ENCODE measurements around the gene TMIGD3. TPM values are rescaled to one million over a fixed set of nuclear protein-coding genes. Genes with fewer than 3 reads are reported as not detected.

The TMIGD3 gene
- total RNA-seq, 1 experiment from 2014 or later: not detected

DNA sequence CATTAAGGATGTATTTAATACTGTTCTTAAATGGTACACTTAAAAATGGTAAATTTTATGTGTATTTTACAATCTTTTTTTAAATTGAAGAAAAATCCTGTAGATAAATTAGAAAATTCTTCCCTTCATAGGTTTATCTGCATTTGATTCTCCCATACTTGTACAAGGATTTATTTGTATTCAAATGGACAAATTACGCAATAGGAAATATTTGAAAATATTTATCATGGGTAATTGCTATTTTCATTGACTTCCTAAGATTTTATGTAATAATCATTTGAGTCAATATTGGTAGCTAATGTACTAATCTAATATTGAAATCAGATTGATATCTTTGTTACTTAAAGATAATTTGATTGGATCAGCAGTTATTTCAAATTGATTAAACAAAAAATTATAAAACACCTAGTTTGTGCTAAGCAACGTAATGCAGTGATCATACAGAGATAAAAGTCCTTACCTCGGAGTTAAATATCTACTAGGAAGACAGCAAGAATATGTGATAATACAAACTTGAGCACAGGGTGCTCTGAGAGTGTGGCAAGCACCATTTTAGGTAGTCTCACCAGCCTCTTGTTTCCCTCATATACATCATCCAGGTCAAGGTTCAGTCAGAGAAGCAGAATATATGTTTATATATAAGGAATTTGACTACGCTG is 40.9 kb downstream of the TMIGD3 start:
- H3K36me3 Mint-ChIP-seq: peaks cover 38% of the 10 kb centered on the region
- H3K9me3 Mint-ChIP-seq: no peaks in the 10 kb centered on the region
- CTCF ChIA-PET: interaction anchor here (0.6 kb wide), 1 partner anchor 297 kb away, joined by 3 read pairs; no protein-coding TSS in a partner anchor
- no peaks in the 10 kb centered on the region for H3K4me1 Mint-ChIP-seq
- TF ChIP-seq NFATC4 (CRISPR knock-in tag; IDR thresholded peaks at IDR 0.05): no peak
- TF ChIP-seq CTCF (IDR thresholded peaks at IDR 0.05): no peak
- TF ChIP-seq NFYB (CRISPR knock-in tag; conservative IDR thresholded peaks at IDR 0.05; ENCODE audit: low read depth): no peak
- no peak for TF ChIP-seq PREB (CRISPR knock-in tag; IDR thresholded peaks at IDR 0.05; ENCODE audit: borderline replicate concordance)
- TF ChIP-seq, protein P1, sequence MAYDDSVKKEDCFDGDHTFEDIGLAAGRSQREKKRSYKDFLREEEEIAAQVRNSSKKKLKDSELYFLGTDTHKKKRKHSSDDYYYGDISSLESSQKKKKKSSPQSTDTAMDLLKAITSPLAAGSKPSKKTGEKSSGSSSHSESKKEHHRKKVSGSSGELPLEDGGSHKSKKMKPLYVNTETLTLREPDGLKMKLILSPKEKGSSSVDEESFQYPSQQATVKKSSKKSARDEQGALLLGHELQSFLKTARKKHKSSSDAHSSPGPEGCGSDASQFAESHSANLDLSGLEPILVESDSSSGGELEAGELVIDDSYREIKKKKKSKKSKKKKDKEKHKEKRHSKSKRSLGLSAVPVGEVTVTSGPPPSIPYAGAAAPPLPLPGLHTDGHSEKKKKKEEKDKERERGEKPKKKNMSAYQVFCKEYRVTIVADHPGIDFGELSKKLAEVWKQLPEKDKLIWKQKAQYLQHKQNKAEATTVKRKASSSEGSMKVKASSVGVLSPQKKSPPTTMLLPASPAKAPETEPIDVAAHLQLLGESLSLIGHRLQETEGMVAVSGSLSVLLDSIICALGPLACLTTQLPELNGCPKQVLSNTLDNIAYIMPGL (CRISPR knock-in tag; IDR thresholded peaks at IDR 0.05): no peak
- TF ChIP-seq ZNF263 (CRISPR knock-in tag; IDR thresholded peaks at IDR 0.05; ENCODE audit: low read depth): no peak
- no peak for TF ChIP-seq AFF4 (CRISPR knock-in tag; IDR thresholded peaks at IDR 0.05; ENCODE audit: borderline replicate concordance)
- TF ChIP-seq USF2 (CRISPR knock-in tag; IDR thresholded peaks at IDR 0.05): no peak
- TF ChIP-seq NR1H2 (CRISPR knock-in tag; IDR thresholded peaks at IDR 0.05): no peak
- no peak for TF ChIP-seq GRHL2 (CRISPR knock-in tag; IDR thresholded peaks at IDR 0.05; ENCODE audit: insufficient replicate concordance, severe bottlenecking)
- TF ChIP-seq FOXP1 (CRISPR knock-in tag; IDR thresholded peaks at IDR 0.05; ENCODE audit: borderline replicate concordance): no peak
- TF ChIP-seq, protein P2, sequence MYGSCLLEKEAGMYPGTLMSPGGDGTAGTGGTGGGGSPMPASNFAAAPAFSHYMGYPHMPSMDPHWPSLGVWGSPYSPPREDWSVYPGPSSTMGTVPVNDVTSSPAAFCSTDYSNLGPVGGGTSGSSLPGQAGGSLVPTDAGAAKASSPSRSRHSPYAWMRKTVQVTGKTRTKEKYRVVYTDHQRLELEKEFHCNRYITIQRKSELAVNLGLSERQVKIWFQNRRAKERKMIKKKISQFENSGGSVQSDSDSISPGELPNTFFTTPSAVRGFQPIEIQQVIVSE (CRISPR knock-in tag; IDR thresholded peaks at IDR 0.05; ENCODE audit: borderline replicate concordance): no peak
- no peak for TF ChIP-seq SP1 (CRISPR knock-in tag; conservative IDR thresholded peaks at IDR 0.05)
- TF ChIP-seq TEAD1 (CRISPR knock-in tag; IDR thresholded peaks at IDR 0.05): no peak
- no peak for TF ChIP-seq ELF4 (CRISPR knock-in tag; IDR thresholded peaks at IDR 0.05; ENCODE audit: low read depth)
- no peak for TF ChIP-seq CREM (CRISPR knock-in tag; IDR thresholded peaks at IDR 0.05)
- TF ChIP-seq ZNF396 (CRISPR knock-in tag; IDR thresholded peaks at IDR 0.05; ENCODE audit: borderline replicate concordance): no peak
- TF ChIP-seq NR2C2 (CRISPR knock-in tag; IDR thresholded peaks at IDR 0.05): no peak
- TF ChIP-seq ZNF423 (CRISPR knock-in tag; IDR thresholded peaks at IDR 0.05): no peak
- no peak for TF ChIP-seq ZNF232 (CRISPR knock-in tag; IDR thresholded peaks at IDR 0.05)
- ATAC-seq: no peak
- POLR2A ChIA-PET: no interaction called here
- H3K4me3 Mint-ChIP-seq: no peak overlapping the region
- no peak overlapping the region for H3K27ac Mint-ChIP-seq
- no peak for DNase-seq (ENCODE audit: low spot score)
- H3K27me3 Mint-ChIP-seq (ENCODE audit: low read depth): no peaks in the 10 kb centered on the region
